ENCODE measurements around the gene KDM5A. TPM values are rescaled to one million over a fixed set of nuclear protein-coding genes. Genes with fewer than 3 reads are reported as not detected.

The KDM5A gene
- total RNA-seq, 2 donors from 2014 or later = 19.3 to 20.9 TPM

DNA sequence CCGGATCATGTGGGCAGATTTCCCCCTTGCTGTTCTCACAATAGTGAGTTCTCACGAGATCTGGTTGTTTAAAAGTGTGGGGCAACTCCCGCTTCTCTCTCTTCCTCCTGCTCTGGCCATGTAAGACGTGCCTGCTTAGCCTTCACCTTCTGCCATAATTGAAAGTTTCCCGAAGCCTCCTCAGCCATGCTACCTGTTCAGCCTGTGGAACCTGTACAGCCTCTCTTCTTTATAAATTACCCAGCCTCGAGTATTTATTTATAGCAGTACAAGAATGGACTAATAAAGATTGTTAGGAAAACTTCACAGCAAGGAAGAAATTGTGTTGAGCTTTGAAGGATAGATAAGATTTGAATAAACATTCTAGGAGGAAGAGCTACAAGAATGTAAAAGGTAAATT lies 52.1 kb downstream of the KDM5A start:
- no peak overlapping the region for H3K27ac ChIP-seq
- no peaks in the 10 kb centered on the region for H3K9me3 ChIP-seq
- H3K36me3 ChIP-seq = peaks cover 39% of the 10 kb centered on the region
- H3K4me3 ChIP-seq = no peak overlapping the region
- H3K4me1 ChIP-seq = no peaks in the 10 kb centered on the region
- TF ChIP-seq, protein P1, sequence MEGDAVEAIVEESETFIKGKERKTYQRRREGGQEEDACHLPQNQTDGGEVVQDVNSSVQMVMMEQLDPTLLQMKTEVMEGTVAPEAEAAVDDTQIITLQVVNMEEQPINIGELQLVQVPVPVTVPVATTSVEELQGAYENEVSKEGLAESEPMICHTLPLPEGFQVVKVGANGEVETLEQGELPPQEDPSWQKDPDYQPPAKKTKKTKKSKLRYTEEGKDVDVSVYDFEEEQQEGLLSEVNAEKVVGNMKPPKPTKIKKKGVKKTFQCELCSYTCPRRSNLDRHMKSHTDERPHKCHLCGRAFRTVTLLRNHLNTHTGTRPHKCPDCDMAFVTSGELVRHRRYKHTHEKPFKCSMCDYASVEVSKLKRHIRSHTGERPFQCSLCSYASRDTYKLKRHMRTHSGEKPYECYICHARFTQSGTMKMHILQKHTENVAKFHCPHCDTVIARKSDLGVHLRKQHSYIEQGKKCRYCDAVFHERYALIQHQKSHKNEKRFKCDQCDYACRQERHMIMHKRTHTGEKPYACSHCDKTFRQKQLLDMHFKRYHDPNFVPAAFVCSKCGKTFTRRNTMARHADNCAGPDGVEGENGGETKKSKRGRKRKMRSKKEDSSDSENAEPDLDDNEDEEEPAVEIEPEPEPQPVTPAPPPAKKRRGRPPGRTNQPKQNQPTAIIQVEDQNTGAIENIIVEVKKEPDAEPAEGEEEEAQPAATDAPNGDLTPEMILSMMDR (IDR thresholded peaks at IDR 0.05) = no peak
- no peak for DNase-seq (ENCODE audit: low spot score)
- no peaks in the 10 kb centered on the region for H3K27me3 ChIP-seq

DNA sequence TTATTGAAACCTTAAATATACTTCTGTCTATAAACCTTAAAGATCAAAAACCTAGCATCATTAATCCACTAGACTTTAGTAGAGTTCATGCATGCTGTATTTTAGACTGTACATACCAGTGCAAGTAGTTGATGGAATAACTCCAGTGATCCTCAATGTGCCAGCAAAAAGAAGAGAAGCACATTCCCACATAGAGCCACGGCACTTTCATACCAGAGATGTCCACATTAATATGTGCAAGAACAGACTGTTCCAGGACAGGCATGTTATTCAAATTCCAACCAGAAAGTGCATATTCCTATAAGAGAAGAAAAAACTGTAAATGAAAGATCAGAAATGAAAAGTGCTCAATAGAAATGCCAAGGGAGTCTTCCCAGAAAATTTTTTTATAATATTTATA lies 55.0 kb downstream of the KDM5A start:
- TF ChIP-seq, protein P1 (IDR thresholded peaks at IDR 0.05) = no peak
- no peaks in the 10 kb centered on the region for H3K4me1 ChIP-seq
- H3K36me3 ChIP-seq = peaks cover 51% of the 10 kb centered on the region
- no peaks in the 10 kb centered on the region for H3K9me3 ChIP-seq
- H3K27me3 ChIP-seq = no peaks in the 10 kb centered on the region
- H3K4me3 ChIP-seq = no peak overlapping the region
- no peak overlapping the region for H3K27ac ChIP-seq
- DNase-seq (ENCODE audit: low spot score) = no peak

DNA sequence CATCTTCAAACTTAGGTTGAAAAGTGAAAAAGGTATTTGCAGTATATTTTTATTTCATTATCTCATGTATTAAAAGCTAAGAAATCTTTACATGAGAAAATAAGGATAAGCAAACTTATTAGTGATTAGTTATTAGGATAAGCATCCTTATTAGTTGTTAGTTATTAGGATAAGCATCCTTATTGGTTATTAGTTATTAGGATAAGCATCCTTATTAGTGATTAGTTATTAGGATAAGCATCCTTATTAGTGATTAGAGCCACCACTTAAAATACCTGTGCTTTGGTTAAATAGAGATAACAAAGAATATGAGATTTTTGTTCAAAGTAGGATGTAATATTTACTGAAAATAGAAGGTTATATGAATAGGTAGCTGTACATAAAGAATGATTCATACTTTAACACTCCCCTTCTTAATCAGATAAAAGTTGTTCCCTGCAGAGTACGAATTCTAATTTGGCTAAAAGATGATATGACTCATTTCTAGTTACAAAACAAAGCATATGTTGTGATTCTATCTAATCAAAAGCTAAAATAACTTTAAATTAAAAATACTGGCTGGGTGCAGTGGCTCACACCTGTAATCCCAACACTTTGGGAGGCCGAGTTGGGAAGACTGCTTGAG lies 56.4 kb downstream of the KDM5A start:
- Histone ChIP-seq H3K27me3 (no peaks in the 10 kb centered on the region), H3K9me3 (no peaks in the 10 kb centered on the region), H3K4me3 (no peak overlapping the region), H3K27ac (no peak overlapping the region), H3K36me3 (peaks cover 65% of the 10 kb centered on the region), H3K4me1 (no peaks in the 10 kb centered on the region)
- TF ChIP-seq, protein P1 (IDR thresholded peaks at IDR 0.05) = no peak
- no peak for DNase-seq (ENCODE audit: low spot score)

DNA sequence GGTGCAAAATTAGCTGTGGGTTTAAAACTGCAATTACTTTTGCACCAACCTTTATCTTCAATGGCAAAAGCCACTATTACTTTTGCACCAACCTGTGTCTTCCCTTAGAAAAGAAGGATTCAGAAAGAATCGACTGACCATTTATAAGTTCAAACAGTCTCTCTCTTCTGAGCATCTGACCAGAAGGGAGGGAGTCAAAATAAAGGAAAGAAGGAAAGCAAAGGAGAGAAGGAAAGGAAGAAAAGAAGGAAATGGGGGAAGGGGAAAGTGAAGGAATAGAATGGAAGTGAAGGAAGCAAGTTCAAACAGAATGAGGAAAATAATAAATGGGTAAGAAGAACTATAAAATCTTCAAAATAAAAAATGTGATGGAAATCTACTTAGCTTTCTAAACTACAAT lies 57.8 kb downstream of the KDM5A start:
- no peak for DNase-seq (ENCODE audit: low spot score)
- Histone ChIP-seq H3K36me3 (peaks cover 77% of the 10 kb centered on the region), H3K4me1 (no peaks in the 10 kb centered on the region), H3K9me3 (no peaks in the 10 kb centered on the region), H3K4me3 (no peak overlapping the region), H3K27me3 (no peaks in the 10 kb centered on the region), H3K27ac (no peak overlapping the region)
- TF ChIP-seq, protein P1 (IDR thresholded peaks at IDR 0.05) = no peak

DNA sequence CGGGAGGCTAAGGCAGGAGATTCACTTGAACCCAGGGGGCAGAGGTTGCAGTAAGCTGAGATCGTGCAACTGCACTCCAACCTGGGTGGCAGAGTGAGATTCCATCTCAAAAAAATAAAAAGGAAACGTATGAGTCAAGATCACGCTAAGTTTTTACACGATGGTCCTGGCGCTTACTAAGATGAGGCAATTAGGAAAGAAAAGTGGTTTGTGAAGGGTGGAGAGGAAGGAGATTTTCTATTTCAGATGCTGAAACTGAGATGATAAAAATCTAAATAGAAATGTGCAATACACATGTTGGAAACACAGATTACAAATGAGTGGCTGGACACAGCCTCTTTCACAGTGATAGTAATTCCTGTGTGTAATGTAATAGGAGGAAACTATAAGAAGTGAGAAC lies 63.2 kb downstream of the KDM5A start:
- no peak overlapping the region for H3K27ac ChIP-seq
- DNase-seq (ENCODE audit: low spot score) = no peak
- H3K4me1 ChIP-seq = no peaks in the 10 kb centered on the region
- no peak overlapping the region for H3K4me3 ChIP-seq
- TF ChIP-seq, protein P1 (IDR thresholded peaks at IDR 0.05) = no peak
- H3K36me3 ChIP-seq = peaks cover 89% of the 10 kb centered on the region
- no peaks in the 10 kb centered on the region for H3K9me3 ChIP-seq
- H3K27me3 ChIP-seq = no peaks in the 10 kb centered on the region

DNA sequence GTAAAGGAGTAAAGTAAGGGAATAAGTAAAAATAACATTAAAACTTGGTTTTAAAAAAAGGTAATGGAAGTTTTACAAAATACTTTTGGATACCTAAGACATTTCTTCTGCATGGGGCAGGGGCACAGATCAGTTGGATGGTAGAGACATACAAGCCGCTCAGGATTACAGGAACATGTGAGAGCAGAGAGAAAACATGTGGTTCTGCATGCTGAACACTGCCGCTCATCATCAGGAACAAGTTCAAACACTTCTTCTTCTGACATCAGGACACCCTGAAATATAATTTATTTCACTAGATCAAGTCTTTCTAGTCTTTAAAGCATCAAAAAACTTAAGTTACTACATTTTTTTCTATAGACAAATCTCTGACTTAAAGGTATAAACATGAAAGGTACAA lies 65.6 kb downstream of the KDM5A start:
- Histone ChIP-seq H3K4me1 (no peaks in the 10 kb centered on the region), H3K4me3 (no peak overlapping the region), H3K27me3 (no peaks in the 10 kb centered on the region), H3K36me3 (peaks cover 96% of the 10 kb centered on the region), H3K27ac (no peak overlapping the region), H3K9me3 (no peaks in the 10 kb centered on the region)
- TF ChIP-seq, protein P1 (IDR thresholded peaks at IDR 0.05) = no peak
- no peak for DNase-seq (ENCODE audit: low spot score)
